ENCODE measurements around the gene SNX19.
"Not testable (repeated sequence)": the region's sequence is repeated elsewhere in the genome, so short reads cannot be mapped to it uniquely, and the experiment has no call there.

SNX19 gene

DNA sequence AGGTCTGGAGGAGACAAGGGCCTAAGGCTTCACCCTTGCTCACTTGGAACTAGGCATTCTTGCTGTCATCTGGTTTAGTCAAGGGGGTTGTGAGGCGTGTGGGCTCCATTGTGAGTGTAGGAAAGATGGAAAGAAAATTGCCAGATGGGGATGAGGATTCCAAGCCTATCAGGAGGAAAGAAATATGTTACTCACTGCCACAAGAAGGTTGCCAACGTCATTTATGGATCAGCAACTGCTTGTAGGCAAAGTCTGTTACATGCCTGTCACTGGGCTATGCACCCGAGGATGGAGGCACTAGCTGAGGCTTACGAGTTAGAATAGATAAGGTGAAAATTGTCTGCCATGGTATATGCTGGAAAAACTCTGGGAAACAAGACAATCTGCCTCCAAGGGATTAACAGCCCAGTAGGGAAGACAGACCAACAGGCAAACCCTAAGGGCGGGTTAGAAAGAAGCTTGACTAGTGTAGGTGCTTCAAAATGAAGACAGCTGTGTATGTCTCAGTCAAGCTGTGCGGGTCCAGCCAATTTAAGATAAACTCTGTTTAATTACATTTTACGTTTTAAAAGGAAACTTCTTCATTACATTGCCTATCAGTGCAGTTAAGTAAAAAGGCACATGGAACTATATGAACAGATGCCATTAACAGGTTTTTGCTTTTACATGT is 47.4 kb downstream of the SNX19 start:
- no peak for DNase-seq

DNA sequence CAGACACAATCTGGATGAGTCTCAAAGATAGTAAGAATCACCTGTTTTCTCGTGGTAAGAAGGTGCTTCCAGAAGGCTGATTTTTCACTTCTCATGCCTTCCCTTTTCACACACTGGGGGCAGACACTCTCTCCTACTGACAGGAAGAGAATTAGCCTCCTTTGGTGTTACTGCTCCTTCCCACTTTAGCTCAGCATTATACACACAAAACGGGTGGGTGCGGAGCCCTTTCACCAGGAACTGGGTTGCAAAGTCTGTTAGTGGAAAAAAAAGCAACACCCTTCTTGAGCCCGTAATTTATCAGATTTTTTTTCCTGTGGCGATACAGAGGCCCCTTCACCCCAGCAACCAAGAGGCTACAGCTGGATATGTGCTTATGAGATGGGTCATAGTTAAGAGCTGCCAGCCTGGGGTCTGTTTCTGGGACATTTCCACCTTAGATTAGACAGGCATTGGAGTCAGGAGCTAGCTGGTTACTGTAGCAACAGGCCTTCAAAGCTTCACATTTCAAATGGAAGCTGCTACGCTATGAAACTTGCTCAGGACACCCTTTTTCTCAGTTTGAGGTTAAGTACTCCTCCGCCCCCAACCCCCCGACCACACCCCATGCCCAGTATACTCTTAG is 48.1 kb downstream of the SNX19 start:
- DNase-seq, result no peak

DNA sequence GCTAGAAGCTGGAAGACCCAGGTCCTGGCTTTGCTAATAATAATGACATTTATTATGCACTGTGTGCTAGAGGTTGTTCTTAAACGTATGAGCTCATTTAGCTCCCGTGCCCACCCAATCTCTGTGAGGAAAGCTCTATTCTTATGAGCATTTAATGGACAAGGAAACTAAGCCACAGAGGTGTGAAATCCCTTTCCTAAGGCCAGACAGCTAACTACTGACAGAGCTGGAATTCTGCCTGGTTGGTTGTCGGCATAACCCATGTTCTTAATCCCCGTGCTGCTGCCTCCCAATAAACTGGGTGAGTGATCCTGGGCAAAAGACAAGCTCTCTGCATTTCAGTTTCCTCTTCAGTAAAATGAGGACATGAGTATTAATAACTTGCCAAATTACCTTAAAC is 49.4 kb downstream of the SNX19 start:
- no peak for DNase-seq

DNA sequence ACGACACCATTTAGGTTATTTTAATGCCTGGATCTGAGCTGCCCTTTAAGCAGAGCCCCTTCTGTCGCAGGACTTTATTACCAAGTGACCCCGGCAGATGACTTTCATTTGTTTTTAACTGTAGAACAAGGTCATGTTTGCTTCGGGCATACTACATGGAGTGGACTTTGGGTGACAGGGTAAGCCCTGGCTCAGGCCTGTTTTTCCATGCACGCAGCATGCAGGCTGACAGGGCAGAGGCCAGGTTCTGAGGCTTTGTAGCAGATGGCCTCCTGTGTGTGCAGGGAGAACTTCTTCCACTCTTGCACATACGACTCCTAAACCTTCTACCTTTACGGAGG is 50.5 kb downstream of the SNX19 start:
- DNase-seq, result no peak

GRCh38 chr11:130865091-130865773 is 51.0 kb downstream of the SNX19 start:
- no peak for DNase-seq

DNA sequence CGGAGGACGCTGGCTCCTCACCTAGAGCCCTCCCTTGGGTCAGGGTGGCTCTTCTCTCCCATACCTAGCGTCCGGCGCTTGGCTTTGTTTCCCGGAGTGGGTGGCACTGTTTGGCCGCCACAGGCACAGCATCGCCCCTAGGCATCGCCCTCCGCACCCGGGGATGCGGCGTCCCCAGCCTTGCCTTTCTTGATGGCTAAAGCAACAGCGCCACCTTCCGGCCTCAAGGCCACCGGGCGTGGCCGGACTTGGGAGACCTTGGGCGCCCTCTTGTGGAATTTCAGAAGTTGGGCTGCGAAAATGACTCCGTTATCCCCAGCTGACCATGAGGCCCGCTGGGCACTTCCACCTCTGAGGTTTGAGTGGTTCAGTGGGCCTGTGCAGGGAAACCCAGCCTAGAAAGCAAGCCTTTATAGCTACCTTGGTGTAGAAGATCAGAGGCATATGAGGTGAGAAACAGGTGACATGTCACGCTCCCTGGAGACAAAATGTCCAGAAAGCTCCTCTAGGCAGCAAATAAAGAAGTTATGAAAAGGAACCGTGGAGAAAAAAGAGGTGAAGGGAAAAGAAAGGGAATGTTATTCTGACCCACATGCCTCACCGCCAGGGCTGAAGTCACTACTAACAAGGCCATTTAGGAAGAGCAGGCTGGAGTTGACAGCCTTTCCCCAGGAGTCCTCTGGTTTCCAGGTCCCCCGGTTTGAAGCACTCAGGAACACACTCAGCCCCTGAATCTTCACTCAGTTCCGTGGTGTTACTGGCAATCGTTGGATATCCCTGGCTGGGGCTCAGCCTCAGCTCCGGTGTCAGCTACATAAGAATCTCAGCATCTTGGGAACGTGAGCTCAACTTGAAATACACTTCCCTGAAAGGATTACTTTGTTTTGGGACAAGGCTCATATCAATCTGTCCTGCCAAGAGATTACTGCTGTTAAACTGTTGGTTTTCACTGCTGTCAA is 54.1 kb downstream of the SNX19 start:
- peak; percentile 86 for DNase-seq

DNA sequence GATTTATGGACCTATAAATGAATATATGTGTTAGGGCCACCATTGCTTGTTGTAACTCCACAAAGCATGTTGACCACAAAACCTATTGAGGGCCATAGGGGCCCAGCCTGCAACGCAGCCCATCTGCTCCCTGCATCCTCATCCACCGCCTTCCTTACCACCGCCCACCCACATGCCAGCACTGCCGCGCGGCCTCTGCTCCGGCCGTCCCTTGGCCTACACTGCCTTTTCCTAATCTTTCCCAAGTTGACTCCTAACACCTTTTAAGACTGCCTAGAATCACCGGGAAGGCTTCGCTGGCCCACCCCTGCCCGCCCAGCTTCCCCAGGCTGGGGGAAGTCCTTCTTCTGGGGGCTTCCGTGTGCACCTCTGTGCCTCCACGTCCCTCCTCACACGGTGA is 55.0 kb downstream of the SNX19 start:
- DNase-seq, result no peak

GRCh38 chr11:130859886-130860285 is 56.4 kb downstream of the SNX19 start:
- DNase-seq, result no peak

- DNase-seq, result peak; percentile 7
Observed at GRCh38 chr11:130858215-130858614, 58.1 kb downstream of the SNX19 start.

DNA sequence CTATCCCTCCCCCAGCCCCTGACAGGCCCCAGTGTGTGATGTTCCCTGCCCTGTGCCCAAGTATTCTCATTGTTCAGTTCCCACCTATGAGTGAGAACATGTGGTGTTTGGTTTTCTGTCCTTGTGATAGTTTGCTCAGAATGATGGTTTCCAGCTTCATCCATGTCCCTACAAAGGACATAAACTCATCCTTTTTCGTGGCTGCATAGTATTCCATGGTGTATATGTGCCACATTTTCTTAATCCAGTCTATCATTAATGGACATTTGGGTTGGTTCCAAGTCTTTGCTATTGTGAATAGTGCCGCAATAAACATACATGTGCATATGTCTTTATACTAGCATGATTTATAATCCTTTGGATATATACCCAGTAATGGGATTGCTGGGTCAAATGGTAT is 60.6 kb downstream of the SNX19 start:
- DNase-seq, result not testable (repeated sequence)

GRCh38 chr11:130854483-130854882 is 61.8 kb downstream of the SNX19 start:
- DNase-seq, result no peak

- DNase-seq, result no peak
Observed at GRCh38 chr11:130852589-130852988, 63.7 kb downstream of the SNX19 start.

- no peak for DNase-seq
Observed at GRCh38 chr11:130850185-130850944, 65.9 kb downstream of the SNX19 start.

GRCh38 chr11:130849215-130849568 is 67.1 kb downstream of the SNX19 start:
- DNase-seq, result no peak

- no peak for DNase-seq
Observed at GRCh38 chr11:130848361-130849214, 67.7 kb downstream of the SNX19 start.

DNA sequence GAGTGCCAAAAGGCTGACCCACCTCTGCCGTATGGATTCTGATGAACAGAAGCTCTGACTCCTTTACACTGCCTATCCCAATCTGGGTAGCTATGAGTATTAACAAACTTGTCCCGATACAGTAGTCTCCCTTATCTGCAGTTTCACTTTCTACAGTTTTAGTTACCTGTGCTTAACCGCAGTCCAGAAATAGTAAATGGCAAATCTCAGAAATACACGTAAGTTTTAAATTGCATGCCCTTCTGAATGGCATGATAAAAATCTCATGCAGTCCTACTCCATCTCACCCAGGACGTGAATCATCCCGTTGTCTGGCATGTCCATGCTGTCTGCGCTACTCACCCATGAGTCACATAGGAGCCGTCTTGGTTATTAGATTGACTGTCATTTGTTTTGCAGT is 68.8 kb downstream of the SNX19 start:
- no peak for DNase-seq

DNA sequence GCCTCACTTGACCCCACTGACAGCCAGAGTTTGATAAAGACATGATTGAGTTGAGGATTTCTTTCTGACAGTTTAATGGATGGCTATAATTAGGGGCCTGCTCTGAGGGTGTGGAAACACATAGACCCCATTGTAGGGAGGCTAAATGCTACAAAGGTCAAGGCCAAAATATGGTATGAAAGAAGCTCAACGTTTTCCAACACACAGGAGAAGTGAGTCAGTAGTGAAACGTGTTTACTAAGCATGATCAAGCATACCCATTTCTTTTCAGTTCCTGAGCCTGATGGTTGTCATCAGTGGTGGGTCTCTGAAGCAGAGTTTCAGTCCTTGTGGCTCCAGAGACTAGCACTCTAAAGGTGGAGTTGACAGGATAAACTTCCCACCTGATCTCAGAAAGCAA is 69.7 kb downstream of the SNX19 start:
- DNase-seq, result no peak

DNA sequence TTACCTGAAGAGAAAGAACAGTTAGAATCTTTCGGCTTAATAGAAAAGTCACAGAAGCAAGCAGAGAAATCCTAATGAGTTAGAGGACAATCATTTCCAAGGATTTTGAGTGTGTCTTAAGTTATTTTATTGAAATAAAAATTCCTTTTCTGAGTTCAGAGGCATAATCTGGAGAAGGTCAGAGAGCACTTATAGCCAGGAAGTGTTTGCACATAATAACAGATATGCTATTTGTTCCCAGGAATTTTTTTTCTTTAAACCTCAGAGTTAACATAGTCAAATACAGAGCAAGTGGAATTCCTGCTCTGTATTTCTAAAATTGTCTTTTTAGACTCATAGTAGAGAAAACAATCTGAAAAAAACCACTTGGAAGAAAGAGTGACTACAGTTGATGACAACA is 74.3 kb downstream of the SNX19 start:
- DNase-seq, result no peak

DNA sequence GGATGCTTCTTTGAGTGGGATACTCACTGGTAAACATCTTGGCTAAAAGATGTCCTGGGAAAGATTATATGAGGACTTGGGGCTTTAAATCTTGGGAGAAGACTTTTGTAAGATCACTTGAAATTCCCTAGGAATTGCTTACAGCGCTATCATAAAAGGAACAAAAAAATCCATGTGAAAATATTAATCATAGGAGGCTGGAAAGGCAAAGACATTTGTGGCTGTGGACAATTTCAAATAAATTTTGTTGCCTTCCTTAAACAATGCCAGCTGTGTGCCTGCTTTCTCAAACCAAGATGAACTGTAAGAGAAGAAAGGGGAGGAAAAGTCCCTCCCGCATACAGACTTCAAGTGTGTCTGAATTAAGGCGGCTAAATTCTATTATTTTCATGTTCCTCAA is 75.6 kb downstream of the SNX19 start:
- no peak for DNase-seq

DNA sequence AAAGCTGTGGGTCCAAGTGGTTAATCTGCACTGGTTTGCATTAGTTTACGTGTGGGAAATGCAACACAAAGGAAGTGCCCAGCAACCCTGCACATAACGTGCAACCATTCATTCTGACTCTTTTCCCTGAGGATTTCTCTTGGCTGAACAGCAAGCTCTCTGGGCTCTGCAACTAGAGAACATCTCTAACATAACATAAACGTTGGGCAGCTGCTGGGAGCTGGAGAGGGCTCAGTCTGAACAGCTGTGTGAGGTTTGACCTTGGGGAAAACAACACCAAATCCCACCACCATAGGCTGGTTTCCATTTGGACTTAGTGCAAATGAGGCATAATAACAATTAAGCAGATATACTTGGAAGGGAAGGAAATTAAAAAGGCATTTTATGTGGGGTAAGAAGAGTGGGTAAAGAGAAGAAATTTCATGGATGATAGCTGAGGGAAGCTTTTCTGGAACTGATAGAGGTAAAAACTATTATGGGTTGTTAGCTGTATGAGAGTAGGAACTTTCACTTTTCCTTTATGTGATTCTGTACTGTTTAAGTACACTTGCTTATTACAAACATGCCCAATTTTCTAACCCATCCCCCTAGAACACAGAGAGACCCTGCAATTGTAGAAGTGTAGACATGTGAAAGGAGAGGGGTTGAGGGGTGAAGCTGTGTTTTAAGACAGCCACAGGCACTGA is 76.2 kb downstream of the SNX19 start:
- DNase-seq, result no peak

DNA sequence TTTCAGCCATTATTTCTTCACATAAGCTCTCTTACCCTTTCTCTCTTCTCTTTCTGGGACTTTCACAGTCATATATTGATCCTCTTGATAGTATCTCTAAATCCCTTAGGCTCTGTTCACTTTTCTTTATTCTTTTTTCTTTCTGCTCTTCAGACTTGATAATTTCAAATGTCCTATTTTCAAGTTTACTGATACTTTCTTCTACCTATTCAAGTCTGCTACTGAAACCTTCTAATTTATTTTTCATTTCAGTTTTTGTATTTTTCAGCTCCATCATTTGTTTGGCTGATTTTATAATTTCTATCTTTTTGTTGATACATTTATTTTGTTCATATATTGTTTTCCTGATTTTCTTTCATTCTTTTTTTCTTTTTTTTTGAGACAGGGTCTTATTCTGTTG is 79.1 kb downstream of the SNX19 start:
- DNase-seq, result no peak
